ENCODE results near the gene TTLL11.

TTLL11 gene

GRCh38 chr9:121841771-121842611, 251.1 kb downstream of the TTLL11 start:
- no peak for DNase-seq

- DNase-seq, result no peak
Measured at GRCh38 chr9:121840838-121841760, 252.0 kb downstream of the TTLL11 start.

- no peak for DNase-seq
Measured at GRCh38 chr9:121839726-121840500, 253.2 kb downstream of the TTLL11 start.

GRCh38 chr9:121838746-121839669, 254.1 kb downstream of the TTLL11 start:
- no peak for DNase-seq

GRCh38 chr9:121837113-121837961, 255.8 kb downstream of the TTLL11 start:
- no peak for DNase-seq

- DNase-seq, result no peak
Measured at GRCh38 chr9:121836366-121836885, 256.7 kb downstream of the TTLL11 start.

GRCh38 chr9:121835587-121836365, 257.3 kb downstream of the TTLL11 start:
- DNase-seq, result no peak

GRCh38 chr9:121833061-121833460, 260.0 kb downstream of the TTLL11 start:
- DNase-seq, result no peak

- no peak for DNase-seq
Measured at GRCh38 chr9:121831869-121832268, 261.2 kb downstream of the TTLL11 start.

GRCh38 chr9:121830441-121831140, 262.5 kb downstream of the TTLL11 start:
- DNase-seq, result no peak

GRCh38 chr9:121827251-121827967, 265.7 kb downstream of the TTLL11 start:
- no peak for DNase-seq

- no peak for DNase-seq
Measured at GRCh38 chr9:121826711-121827110, 266.4 kb downstream of the TTLL11 start.

GRCh38 chr9:121825031-121825691, 267.9 kb downstream of the TTLL11 start:
- DNase-seq, result no peak

GRCh38 chr9:121824651-121825030, 268.5 kb downstream of the TTLL11 start:
- DNase-seq, result peak in 1 of 2 experiments; percentile 4

GRCh38 chr9:121823451-121824169, 269.5 kb downstream of the TTLL11 start:
- no peak for DNase-seq

- no peak for DNase-seq
Measured at GRCh38 chr9:121822093-121823085, 270.7 kb downstream of the TTLL11 start.

Data from SW 1271 (cell line).